Measurements from ENCODE around the gene COX17.

COX17 gene

GRCh38 chr3:119630880-119631329 lies 46.3 kb downstream of the COX17 start:
- no peak overlapping the region for H3K4me3 ChIP-seq (ENCODE audit: low read length)
- no peak for TF ChIP-seq CTCF (conservative IDR thresholded peaks at IDR 0.05; ENCODE audit: low read length)
- no peak for DNase-seq (ENCODE audit: low read depth)

- H3K4me3 ChIP-seq (ENCODE audit: low read length): no peak overlapping the region
- TF ChIP-seq CTCF (conservative IDR thresholded peaks at IDR 0.05; ENCODE audit: low read length): no peak
- peak; percentile 67 for DNase-seq (ENCODE audit: low read depth)
These were observed 46.9 kb downstream of the COX17 start for GRCh38 chr3:119630128-119630879.

GRCh38 chr3:119628816-119629445 lies 48.3 kb downstream of the COX17 start:
- no peak overlapping the region for H3K4me3 ChIP-seq (ENCODE audit: low read length)
- DNase-seq (ENCODE audit: low read depth): peak; percentile 67
- no peak for TF ChIP-seq CTCF (conservative IDR thresholded peaks at IDR 0.05; ENCODE audit: low read length)

GRCh38 chr3:119628390-119628789 lies 48.8 kb downstream of the COX17 start:
- no peak for TF ChIP-seq CTCF (conservative IDR thresholded peaks at IDR 0.05; ENCODE audit: low read length)
- DNase-seq (ENCODE audit: low read depth): no peak
- H3K4me3 ChIP-seq (ENCODE audit: low read length): no peak overlapping the region

GRCh38 chr3:119627461-119627860 lies 49.7 kb downstream of the COX17 start:
- no peak for DNase-seq (ENCODE audit: low read depth)
- no peak overlapping the region for H3K4me3 ChIP-seq (ENCODE audit: low read length)
- no peak for TF ChIP-seq CTCF (conservative IDR thresholded peaks at IDR 0.05; ENCODE audit: low read length)

GRCh38 chr3:119626196-119626595 lies 51.0 kb downstream of the COX17 start:
- DNase-seq (ENCODE audit: low read depth): no peak
- H3K4me3 ChIP-seq (ENCODE audit: low read length): no peak overlapping the region
- no peak for TF ChIP-seq CTCF (conservative IDR thresholded peaks at IDR 0.05; ENCODE audit: low read length)
